GM12864 (cell line): ENCODE data around the gene MLN.

Experiments
- DNase-seq: peaks from one replicate; pipeline ENCODE4 v3.0.0-alpha.2; 2011; ENCODE audit warnings: low read depth
- H3K4me3 ChIP-seq: 2 replicates; pipeline ENCODE4 v1.5.1; 2011; ENCODE audit warnings: mild to moderate bottlenecking, low read depth, low read length, control low read depth
- TF ChIP-seq, protein P1 (sequence below): IDR thresholded peaks from 2 replicates; pipeline ENCODE4 v1.5.1; 2011; ENCODE audit warnings: low read depth, mild to moderate bottlenecking, moderate library complexity, low read length, control low read depth, inconsistent platforms; ENCODE audit errors: missing control alignments

The MLN gene

DNA sequence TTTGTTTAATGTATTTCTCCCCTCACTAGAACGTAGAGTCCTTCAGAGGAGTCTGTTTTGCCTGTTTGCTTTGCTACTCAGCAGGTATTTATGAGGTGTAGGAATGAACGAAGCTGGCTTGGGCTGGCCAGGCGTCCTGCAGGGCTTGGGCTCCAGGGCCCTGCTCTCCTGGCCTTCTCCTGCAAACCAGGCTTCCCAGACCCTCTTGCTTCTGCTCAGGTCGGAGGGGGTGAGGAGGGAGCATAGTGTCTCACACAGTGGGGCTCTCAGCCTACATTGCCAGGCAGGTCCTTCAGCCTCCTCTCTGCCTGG, 24.6 kb upstream of the MLN start:
- no peak for DNase-seq
- H3K4me3 ChIP-seq, result no peak overlapping the region
- TF ChIP-seq, protein P1, sequence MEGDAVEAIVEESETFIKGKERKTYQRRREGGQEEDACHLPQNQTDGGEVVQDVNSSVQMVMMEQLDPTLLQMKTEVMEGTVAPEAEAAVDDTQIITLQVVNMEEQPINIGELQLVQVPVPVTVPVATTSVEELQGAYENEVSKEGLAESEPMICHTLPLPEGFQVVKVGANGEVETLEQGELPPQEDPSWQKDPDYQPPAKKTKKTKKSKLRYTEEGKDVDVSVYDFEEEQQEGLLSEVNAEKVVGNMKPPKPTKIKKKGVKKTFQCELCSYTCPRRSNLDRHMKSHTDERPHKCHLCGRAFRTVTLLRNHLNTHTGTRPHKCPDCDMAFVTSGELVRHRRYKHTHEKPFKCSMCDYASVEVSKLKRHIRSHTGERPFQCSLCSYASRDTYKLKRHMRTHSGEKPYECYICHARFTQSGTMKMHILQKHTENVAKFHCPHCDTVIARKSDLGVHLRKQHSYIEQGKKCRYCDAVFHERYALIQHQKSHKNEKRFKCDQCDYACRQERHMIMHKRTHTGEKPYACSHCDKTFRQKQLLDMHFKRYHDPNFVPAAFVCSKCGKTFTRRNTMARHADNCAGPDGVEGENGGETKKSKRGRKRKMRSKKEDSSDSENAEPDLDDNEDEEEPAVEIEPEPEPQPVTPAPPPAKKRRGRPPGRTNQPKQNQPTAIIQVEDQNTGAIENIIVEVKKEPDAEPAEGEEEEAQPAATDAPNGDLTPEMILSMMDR, result no peak

DNA sequence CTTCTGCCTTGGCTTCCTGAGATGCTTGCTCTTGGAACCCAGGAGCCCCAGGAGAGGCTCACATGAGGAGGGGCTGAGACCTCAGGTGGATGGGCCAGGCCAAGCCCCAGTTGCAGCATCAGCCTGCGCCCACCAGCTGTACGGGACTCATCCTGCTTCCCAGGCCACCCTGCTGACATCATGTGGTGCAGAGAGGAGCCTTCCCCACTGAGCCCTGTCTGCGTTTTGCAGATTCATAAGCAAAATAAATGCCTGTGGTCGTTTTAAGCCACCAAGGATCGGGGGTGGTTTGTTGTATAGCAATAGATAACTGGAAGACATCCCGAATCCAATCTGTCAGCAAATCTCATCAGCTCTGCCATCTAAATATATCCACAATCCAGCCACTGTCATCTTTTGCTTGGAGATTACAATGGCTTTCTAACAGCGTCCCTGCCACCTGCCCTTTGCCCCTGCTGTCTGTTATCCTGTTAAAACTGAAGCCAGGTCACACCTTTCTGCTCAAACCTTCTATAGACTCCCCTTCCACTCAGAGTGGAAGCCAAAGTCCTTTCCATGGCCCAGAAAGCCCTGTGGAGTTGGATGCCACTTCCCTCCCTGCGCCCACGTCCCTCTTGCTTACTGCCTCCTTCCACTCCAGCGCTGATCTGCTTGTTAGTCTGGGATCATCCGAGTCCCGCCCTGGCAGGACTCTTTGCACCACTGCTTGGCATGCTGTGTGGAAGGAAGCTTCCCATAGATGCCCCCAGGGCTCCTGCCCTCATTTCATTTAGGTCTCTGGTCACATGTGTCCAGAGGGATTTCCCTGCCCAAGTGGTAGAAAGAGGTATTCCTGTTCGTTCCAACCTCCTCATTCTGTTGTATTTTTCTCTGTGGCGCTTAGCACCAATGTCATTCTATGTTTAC, 24.0 kb upstream of the MLN start:
- no peak for DNase-seq
- TF ChIP-seq, protein P1, result no peak
- H3K4me3 ChIP-seq, result no peak overlapping the region

DNA sequence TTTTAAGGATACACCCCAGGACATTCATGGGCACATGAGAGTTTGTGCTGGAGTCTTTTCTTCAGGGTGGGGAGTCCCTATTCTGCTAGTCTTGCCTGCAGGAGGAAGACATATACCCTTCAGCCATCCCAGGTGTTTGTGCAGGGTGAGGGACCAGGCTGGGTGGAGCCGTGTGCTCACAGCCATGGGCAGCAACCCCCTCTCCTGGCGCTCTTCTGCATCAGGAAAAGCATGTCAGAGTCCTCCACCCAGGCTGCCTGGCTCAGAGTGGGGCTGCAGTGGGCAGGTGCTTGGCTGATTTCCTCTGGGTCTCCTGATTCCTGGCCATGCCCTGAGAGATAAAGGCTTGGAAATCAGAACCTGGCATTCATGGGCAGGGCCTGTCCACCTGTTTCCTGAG, 22.7 kb upstream of the MLN start:
- no peak overlapping the region for H3K4me3 ChIP-seq
- DNase-seq, result no peak
- TF ChIP-seq, protein P1, result no peak

DNA sequence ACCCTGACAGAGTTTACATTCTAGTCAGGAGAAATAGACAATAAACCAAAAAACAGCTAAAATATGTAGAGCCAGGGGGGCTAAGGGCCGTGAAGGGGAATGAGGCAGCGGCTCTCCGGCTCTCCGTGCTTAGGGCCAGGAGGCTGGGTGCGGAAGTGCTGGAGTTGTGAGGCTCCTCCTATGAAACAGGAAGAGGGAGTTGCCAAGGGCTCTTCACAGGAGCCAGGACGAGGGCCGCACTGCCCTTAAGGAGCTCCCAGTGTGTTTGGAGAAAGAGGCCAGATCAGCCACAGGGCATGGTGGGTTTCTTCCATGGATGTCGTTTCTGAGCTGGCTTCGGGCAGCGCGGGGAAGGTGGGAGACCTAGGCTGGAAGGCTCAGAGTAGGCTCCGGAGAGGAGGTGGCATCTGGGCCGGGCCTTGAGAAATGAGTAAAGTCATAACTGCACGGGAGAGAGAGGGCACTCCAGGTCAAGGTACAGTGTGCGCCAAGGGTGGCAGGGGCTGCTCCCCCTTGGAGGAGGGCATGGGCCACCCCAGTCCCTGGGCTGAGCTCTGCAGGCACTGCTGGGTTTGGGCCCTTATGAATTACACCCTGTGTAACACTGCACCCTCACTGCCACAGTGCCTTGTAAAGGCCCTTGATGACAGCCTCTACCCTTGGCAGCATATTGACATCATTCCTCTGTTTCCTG, 20.8 kb upstream of the MLN start:
- TF ChIP-seq, protein P1, result no peak
- DNase-seq, result no peak
- H3K4me3 ChIP-seq, result no peak overlapping the region

DNA sequence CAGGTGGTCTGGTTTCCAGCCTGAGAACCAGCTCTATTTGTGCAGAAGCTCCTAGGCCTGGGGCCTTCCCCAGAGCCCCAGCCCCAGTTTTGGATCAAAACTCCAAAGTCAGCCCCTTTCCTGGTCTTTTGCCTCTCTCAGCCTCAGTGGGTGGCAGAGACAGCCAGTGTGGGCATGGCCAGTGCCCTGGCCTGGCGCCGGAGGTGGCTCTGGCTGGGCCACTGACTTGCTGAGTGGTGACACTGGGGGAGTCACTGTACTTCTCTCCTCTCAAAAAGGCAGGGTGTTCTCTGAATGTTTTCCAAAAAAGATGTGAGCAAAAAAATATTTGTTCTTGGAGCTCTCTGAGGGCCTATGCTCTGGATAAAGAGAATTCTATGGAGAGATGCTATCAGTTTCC, 20.0 kb upstream of the MLN start:
- H3K4me3 ChIP-seq, result no peak overlapping the region
- no peak for DNase-seq
- TF ChIP-seq, protein P1, result no peak

DNA sequence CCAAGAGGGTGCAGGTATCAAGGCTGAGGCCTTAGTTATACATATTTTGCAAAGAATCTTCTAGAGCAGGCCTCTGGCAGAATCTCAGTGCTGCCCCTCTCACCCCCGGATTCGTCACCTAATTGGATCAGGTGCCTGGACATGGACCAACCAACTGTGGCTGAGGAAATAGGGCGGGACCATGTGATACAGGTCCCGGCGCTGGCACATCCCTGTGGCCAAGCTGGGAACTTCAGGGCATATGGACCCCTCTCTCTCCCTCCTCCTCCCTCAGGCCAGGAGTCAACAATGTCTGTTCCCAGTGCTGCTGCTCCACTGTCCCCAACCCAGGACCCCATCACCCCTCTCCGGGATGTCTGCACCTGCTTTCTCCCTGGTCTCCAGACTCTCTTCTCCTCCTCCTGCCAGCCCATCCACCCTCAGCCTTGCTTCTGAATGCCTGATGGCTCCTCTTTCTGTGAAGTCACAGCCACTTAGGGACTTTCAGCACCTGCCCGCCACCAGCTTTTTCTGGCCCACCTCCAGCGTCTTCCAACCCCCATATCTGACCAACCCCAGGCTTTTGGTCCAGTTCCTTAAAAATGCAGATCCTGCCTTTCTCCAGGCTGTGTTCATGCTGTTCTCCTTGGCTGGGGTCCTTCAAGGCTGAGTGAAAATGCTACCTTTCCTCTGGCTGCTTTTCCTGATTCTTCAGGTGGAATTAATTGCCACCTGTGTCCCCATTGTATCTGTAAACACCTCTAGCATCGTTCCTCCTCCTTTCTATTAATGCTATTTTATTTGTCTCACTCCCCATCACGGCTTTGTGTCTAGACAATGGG, 19.0 kb upstream of the MLN start:
- TF ChIP-seq, protein P1, result peak; percentile 41
- no peak for DNase-seq
- H3K4me3 ChIP-seq, result no peak overlapping the region
